ENCODE measurements around the gene NPIPA1.
"Not testable (repeated sequence)": the region's sequence is repeated elsewhere in the genome, so short reads cannot be mapped to it uniquely, and the experiment has no call there.

The NPIPA1 gene

DNA sequence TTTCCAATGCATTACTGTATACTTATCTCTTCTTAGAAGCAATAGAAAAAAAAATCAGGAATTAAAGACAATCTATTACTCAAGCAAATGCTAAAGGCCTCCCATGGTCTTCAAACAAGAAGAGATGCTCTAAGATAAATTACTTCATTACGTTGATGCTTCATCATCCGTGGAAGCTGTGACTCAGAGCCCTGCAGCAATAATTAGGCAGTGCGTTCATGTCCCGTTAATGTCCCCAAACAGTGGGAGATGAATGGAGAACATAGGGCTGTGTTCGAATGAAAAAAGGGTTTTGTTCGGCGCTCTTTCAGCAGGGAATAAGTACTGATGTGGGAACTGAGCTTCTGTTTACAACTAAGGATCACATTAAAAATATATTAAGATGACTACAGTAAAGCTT lies 21.7 kb downstream of the NPIPA1 start:
- no peak overlapping the region for H3K4me3 ChIP-seq (replicated peaks; ENCODE audit: low read depth, low read length)
- no peak for DNase-seq (ENCODE audit: low read depth)
- TF ChIP-seq, protein P1, sequence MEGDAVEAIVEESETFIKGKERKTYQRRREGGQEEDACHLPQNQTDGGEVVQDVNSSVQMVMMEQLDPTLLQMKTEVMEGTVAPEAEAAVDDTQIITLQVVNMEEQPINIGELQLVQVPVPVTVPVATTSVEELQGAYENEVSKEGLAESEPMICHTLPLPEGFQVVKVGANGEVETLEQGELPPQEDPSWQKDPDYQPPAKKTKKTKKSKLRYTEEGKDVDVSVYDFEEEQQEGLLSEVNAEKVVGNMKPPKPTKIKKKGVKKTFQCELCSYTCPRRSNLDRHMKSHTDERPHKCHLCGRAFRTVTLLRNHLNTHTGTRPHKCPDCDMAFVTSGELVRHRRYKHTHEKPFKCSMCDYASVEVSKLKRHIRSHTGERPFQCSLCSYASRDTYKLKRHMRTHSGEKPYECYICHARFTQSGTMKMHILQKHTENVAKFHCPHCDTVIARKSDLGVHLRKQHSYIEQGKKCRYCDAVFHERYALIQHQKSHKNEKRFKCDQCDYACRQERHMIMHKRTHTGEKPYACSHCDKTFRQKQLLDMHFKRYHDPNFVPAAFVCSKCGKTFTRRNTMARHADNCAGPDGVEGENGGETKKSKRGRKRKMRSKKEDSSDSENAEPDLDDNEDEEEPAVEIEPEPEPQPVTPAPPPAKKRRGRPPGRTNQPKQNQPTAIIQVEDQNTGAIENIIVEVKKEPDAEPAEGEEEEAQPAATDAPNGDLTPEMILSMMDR (IDR thresholded peaks at IDR 0.05; ENCODE audit: low read length, missing control alignments) = no peak

DNA sequence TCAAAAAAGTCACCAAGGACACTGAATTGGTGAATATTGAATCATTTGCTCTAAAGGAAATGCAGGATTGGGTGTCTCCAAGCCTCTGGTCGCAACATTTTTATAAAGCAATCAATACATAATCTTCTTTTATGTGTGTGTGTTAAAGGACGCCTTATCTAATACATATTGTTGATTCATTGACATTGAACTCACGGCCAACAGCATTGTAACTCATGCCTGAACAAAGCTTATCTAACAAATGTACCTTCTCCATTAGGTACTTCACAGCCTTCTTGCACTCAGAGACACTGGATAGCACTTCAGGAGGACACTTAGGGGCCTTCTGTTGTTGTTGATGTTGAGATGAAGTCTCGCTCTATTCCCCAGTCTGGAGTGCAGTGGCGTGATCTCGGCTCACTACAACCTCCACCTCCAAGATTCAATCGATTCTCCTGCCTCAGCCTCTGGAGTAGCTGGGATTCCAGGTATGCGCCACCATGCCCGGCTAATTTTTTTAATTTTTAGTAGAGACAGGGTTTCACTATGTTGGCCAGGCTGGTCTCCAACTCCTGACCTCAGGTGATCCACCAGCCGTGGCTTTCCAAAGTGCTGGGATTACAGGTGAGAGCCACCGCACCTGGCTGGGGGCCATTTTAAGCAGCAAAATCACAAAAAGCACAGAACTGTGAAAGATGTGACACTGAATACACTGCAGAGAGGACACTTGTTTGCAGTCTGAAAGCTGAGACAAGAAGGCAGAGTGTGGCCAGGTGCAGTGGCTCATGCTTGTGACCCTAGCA lies 24.4 kb downstream of the NPIPA1 start:
- no peak for DNase-seq (ENCODE audit: low read depth)
- H3K4me3 ChIP-seq (replicated peaks; ENCODE audit: low read depth, low read length) = no peak overlapping the region
- TF ChIP-seq, protein P1 (IDR thresholded peaks at IDR 0.05; ENCODE audit: low read length, missing control alignments) = no peak

DNA sequence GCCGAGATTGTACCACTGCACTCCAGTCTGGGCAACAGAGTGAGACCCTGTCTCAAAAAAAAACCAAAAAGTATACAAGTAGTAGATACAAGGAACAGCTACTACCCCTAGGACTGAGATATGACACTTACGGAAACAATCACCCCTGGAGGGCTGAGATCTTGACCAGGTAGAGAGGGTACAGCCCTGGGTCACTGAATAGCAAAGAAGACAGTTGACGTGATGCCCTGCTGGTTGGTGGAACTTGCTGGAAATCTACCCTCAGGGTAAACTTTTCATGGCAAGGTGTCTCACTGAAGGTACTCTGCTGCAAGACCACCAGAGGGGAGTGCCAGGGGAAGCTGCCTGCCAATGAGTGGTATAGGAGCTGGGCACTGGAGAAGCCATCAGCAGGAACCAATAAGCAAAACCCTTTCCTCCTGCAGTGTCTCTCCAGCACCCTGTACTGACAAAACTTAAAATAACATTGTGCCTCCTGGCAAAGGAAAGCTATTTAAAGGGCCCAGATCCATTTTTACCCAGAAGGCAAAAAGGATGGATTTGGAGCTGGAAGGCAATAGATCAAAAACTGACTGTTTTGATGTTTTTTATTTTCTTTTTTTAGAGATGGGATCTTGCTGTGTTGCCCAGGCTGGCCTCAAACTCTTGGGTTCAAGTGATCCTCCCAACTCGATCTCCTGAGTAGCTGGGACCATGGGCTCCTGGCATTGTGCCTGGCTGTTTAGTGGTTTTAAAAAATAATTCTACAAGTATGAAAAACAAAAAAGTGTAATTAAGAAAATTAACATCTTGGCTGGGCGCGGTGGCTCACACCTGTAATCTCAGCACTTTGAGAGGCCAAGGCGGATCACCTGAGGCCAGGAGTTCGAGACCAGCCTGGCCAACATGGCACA lies 26.3 kb downstream of the NPIPA1 start:
- no peak overlapping the region for H3K4me3 ChIP-seq (replicated peaks; ENCODE audit: low read depth, low read length)

DNA sequence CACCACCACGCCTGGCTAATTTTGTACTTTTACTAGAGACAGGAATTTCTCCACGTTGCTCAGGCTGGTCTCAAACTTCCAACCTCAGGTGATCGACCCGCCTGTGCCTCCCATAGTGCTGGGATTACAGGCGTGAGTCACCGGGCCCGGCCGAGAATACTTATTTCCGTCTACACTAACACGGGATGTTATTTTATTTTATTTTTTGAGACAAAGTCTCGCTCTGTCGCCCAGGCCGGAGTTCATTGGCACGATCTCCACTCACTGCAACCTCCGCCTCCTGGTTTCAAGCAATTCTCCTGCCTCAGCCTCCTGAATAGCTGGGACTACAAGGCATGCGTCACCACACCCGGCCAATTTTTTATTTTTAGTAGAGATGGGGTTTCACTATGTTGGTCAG lies 28.1 kb downstream of the NPIPA1 start:
- H3K4me3 ChIP-seq (replicated peaks; ENCODE audit: low read depth, low read length) = no peak overlapping the region
- TF ChIP-seq, protein P1 (IDR thresholded peaks at IDR 0.05; ENCODE audit: low read length, missing control alignments) = no peak
- DNase-seq (ENCODE audit: low read depth) = no peak

More for the DNA sequence above, 26.3 kb downstream of the NPIPA1 start:
- TF ChIP-seq, protein P1 (IDR thresholded peaks at IDR 0.05; ENCODE audit: low read length, missing control alignments) = no peak
- DNase-seq (ENCODE audit: low read depth) = no peak

DNA sequence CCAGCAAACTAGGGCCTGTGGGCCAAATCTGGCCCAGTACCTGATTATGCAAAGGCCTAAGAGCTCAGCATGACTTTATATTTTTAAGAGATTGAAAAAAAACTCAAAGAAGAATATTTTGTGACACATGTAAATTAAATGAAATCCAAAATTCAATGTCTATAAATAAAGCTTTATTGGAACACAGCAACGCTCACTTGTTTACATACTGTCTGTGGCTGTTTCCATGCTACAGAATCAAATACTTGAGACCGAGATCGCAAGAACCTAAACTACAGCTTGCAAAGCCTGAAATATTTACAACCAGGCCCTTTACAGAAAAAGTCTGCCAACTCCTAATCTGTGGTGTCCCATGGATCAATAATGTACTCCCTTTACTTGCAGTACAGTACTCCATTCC lies 32.6 kb downstream of the NPIPA1 start:
- H3K4me3 ChIP-seq (replicated peaks; ENCODE audit: low read depth, low read length); DNase-seq (ENCODE audit: low read depth): not testable (repeated sequence)

DNA sequence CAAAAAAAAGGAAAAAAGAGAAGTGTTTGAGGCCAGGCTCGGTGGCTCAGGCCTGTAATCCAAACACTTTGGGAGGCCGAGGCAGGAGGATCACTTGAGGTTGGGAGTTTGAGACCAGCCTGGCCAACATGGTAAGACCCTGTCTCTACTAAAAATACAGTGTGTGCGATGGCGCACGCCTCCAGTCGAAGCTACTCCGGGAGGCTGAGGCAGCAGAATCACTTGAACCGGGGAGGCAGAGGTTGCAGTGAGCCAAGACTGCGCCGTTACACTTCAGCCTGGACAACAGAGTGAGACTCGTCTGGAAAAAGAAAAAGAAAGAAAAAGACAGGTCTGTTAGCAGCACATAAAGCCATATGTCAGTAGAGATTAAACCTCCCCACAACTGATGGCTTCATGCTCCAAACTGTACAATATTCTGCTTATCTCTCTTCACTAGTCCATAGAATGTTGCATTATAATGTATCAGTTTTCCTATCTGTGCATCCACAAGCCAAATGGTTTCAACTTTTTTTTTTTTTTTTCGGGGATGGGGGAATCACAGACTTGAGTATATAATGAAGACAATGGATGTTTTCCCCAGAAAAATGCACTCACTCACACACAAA lies 34.5 kb downstream of the NPIPA1 start:
- DNase-seq (ENCODE audit: low read depth); H3K4me3 ChIP-seq (replicated peaks; ENCODE audit: low read depth, low read length): not testable (repeated sequence)

DNA sequence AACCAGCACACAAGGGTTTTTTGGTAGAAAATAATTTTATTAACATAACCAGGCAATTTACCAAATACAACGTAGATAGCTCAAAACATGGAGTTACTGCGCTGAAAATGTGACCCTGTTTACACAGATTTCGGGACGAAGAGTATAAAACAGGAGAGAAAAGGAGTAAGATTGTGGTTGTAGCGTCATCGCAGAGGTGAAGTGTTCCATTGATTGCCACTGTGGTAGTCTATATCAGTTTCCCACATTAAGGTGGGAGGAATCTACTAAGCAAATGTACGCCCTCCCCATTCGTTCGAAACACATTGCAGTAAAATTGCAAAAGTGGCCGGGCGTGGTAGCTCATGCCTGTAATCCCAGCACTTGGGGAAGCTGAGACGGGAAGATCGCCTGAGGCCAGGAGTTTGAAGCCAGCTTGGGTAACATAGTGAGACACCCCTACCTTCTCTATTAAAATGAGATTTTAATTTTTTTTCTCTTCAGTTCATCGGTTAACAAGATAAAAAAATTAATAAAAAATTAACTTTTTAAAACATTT lies 36.6 kb downstream of the NPIPA1 start:
- peak overlapping the region; percentile 74 for H3K4me3 ChIP-seq (replicated peaks; ENCODE audit: low read depth, low read length)
- DNase-seq (ENCODE audit: low read depth) = not testable (repeated sequence)

DNA sequence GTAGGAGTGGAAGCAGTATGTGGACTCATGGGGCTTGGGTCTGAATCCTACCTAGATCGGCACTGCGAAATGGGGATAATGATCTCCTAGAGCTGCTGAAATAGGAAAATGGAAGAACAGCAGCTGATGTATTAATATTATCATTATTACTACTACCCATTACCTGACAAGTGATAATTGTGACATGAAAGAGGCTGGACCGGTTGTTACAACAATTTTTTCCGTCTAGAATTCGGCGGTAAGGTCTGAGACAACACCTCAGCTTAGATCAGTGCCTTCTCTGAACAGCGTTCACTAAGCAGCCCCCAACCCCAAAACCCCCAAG lies 37.0 kb downstream of the NPIPA1 start:
- peak overlapping the region; percentile 74 for H3K4me3 ChIP-seq (replicated peaks; ENCODE audit: low read depth, low read length)
- DNase-seq (ENCODE audit: low read depth) = peak; percentile 56

DNA sequence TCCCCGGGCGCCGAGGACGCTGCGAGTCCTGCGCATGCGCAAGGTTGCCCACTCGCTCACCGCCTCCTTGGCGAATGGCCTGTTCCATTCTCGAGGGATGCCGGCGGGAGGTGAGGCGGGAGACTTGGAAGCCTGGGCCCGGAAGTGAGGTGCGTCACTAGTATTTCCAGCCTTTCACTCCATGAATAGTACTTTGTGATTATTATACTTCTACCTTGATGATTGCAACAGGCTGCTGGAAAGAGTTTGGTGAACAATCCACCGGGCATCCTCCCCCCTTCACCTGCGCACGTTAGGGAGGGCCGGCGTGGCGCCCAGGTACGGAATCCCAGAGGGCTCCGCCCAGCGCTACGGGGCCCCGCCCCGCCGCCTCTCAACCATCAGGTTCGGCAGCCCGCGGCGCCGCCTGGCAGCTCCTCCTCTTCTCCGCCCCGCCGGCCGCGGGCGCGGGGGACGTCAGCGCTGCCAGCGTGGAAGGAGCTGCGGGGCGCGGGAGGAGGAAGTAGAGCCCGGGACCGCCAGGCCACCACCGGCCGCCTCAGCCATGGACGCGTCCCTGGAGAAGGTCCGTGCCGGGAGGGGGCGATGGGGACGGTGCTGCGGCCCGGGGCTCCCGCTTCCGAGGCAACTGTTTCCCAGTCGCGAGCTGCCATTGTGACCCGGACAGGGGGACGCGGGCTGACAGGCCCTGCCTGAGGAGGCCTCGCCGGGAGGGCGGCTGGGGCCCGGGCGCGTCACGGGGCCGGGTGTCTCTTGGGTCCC lies 37.6 kb downstream of the NPIPA1 start, which contains the start of gene PDXDC1:
TSS of gene PDXDC1 (plus strand) at position 371 of the 762 bp plus-strand sequence. CDS start at position 545, 174 bp downstream.
- H3K4me3 ChIP-seq (replicated peaks; ENCODE audit: low read depth, low read length) = peak within 1 kb of the TSS; percentile 74
- DNase-seq (ENCODE audit: low read depth) = peak; percentile 78

DNA sequence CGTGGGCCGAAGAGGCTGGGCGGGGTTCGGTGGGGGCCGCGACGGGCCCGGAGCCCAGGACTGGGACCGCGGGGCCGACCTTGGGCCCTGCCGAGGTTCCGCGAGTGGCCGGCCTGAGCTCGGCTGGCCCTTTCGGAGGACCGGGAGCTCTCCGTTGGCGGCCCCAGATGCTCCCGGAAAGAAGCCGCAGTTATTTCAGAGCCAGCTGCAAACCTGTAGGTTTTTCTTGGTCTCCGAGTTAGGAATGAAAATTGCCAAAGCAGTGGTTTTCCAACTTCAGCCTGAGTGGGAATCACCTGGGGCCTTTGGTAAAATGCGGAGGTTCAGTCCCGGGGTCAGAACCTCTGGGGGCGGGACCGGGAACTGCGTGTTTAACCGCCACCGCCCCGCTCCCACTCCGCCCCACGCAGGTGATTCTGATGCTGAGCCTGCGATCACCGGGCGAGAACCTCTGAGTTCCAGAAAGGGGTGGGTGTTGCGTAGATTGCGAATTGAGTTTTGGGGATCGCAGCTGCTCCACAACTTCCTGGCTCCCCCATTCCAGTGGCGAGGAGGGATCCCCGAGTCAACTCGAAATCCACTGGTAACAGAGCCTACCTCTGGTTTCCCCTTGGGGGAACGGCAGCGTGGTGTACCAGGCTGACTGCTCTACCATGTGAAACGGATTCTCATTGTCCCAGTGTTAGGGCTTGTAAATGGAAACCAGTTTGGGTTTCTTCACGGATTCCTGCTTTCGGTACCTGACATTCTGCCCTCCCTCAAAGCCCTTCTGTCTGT lies 38.4 kb downstream of the NPIPA1 start:
- H3K4me3 ChIP-seq (replicated peaks; ENCODE audit: low read depth, low read length) = peak overlapping the region; percentile 74
- not testable (repeated sequence) for DNase-seq (ENCODE audit: low read depth)

DNA sequence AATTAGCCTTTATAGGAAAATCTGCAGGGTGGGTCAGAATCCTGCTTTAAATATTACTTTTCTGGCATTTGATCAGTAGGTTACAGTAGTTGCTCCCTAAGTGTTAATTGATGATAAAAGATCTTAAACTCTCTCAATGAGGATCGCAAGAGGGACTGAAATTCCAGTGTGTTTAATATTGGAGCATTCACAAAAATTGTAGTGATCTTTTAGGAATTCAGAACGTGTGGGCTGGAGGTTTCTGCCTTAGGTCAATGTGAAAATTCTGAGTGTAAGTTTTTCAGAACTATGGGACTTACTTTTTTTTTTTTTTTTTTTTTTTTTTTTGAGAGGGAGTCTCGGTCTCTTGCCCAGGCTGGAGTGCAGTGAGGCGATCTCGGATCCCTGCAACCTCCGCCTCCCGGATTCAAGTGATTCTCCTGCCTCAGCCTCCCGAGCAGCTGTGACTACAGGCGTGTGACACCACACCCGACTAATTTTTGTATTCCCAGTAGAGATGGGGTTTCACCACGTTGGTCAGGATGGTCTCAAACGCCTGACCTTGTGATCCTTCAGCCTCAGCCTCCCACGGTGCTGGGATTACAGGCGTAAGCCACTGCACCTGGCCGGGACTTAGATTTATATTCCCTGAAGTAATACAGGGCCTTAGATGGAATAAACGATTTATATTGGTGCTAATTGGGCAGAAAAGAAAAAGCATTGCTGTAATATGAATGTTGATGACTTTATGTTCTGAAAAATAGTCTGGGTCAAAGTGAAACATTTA lies 39.9 kb downstream of the NPIPA1 start:
- not testable (repeated sequence) for DNase-seq (ENCODE audit: low read depth); H3K4me3 ChIP-seq (replicated peaks; ENCODE audit: low read depth, low read length)

Measured in fibroblast of pulmonary artery (primary cell).